ENCODE data around the gene MCM3AP. TPM values are rescaled to one million over a fixed set of nuclear protein-coding genes. Genes with fewer than 3 reads are reported as not detected.

MCM3AP gene
- total RNA-seq, 1 experiment from 2014 or later = 88.4 TPM

GRCh38 chr21:46334351-46335140 lies 49.1 kb upstream of the MCM3AP start:
- Histone ChIP-seq H3K9me3 (ENCODE audit: control insufficient read depth in 1 of 2, insufficient read depth in 1 of 2, low read depth in 1 of 2, low read length in 2 of 2) (no peaks in the 10 kb centered on the region), H2AFZ (ENCODE audit: low read depth, low read length, poor library complexity, severe bottlenecking) (no peak overlapping the region), H3K4me1 (ENCODE audit: control insufficient read depth in 1 of 2, insufficient read depth in 2 of 2, low read length in 2 of 2) (peaks cover 0 to 8% of the 10 kb centered on the region in 2 experiments; a peak in 2 of 4 replicates), H3K27me3 (ENCODE audit: insufficient read depth, low read length) (no peaks in the 10 kb centered on the region), H3K4me3 (replicated peaks in 1 of 2; ENCODE audit: low read depth in 1 of 2, low read length in 2 of 2) (no peak overlapping the region), H3K9me2 (ENCODE audit: insufficient read depth) (no peaks in the 10 kb centered on the region), H3K9ac (ENCODE audit: low read length) (no peak overlapping the region), H3K27ac (ENCODE audit: low read depth, low read length) (no peak overlapping the region), H4K20me1 (ENCODE audit: insufficient read depth) (no peaks in the 10 kb centered on the region), H3K79me2 (ENCODE audit: insufficient read depth, low read length) (peaks cover 49% of the 10 kb centered on the region), H3K4me2 (ENCODE audit: low read length) (no peak overlapping the region), H3K36me3 (ENCODE audit: control insufficient read depth in 1 of 2, insufficient read depth in 2 of 2, low read length in 2 of 2) (peaks cover 14 to 39% of the 10 kb centered on the region in 2 experiments; a peak in 3 of 4 replicates)
- ATAC-seq = no peak
- ChIA-PET CTCF (interaction anchor here (1.0 kb wide), 1 partner anchor 9 kb away, joined by 3 read pairs; no protein-coding TSS in a partner anchor), POLR2A (interaction anchor here (0.7 kb wide), 1 partner anchor 123 kb away, joined by 3 read pairs; no protein-coding TSS in a partner anchor), RAD21 (ENCODE audit: low non-redundant PET in 1 of 2, low total read pairs in 2 of 2, uncharacterized antibody in 2 of 2, unreplicated experiment in 2 of 2) (no interaction called here)
- BruUV-seq (replicated peaks) = no TSS peak
- TF ChIP-seq ATF3 (IDR thresholded peaks at IDR 0.05) (no peak), ZFX (IDR thresholded peaks at IDR 0.05) (no peak), FOSL1 (IDR thresholded peaks at IDR 0.05; ENCODE audit: low read depth) (no peak), RAD21 (IDR thresholded peaks at IDR 0.05; ENCODE audit: low read depth) (no peak), CEBPB (IDR thresholded peaks at IDR 0.05; ENCODE audit: low read depth) (no peak), JUND (IDR thresholded peaks at IDR 0.05) (no peak), EZH2phosphoT487 (IDR thresholded peaks at IDR 0.05; ENCODE audit: borderline replicate concordance) (no peak), CBX3 (IDR thresholded peaks at IDR 0.05; ENCODE audit: low read depth) (no peak), ZNF274 (IDR thresholded peaks at IDR 0.05; ENCODE audit: low read depth, low read length) (no peak), POLR2AphosphoS5 (IDR thresholded peaks at IDR 0.05; ENCODE audit: low read depth, low read length) (no peak), MAX (IDR thresholded peaks at IDR 0.05) (no peak), EZH2 (IDR thresholded peaks at IDR 0.05) (no peak), REST (IDR thresholded peaks at IDR 0.05; ENCODE audit: low read depth) (no peak), CTCF (IDR thresholded peaks at IDR 0.05 in 2 of 3, conservative IDR thresholded peaks at IDR 0.05 in 1 of 3; ENCODE audit: borderline replicate concordance in 1 of 3, insufficient read depth in 1 of 3, low read depth in 2 of 3, low read length in 2 of 3) (no peak), SP1 (IDR thresholded peaks at IDR 0.05; ENCODE audit: low read depth) (no peak), POLR2A (IDR thresholded peaks at IDR 0.05; ENCODE audit: borderline replicate concordance, extremely low read depth, insufficient read depth, insufficient read length) (no peak), YY1 (IDR thresholded peaks at IDR 0.05; ENCODE audit: extremely low read depth, insufficient replicate concordance, low read depth, low read length) (no peak)
- no peak for DNase-seq (ENCODE audit: low read depth, low spot score)
- intact Hi-C loops (cut with micrococcal nuclease) = no loop called here
